Measurements from ENCODE around the gene YBEY. TPM values are rescaled to one million over a fixed set of nuclear protein-coding genes. Genes with fewer than 3 reads are reported as not detected.

YBEY gene
- total RNA-seq, 3 donors from 2014 or later = 10.5 to 20.8 (median 17.1) TPM

DNA sequence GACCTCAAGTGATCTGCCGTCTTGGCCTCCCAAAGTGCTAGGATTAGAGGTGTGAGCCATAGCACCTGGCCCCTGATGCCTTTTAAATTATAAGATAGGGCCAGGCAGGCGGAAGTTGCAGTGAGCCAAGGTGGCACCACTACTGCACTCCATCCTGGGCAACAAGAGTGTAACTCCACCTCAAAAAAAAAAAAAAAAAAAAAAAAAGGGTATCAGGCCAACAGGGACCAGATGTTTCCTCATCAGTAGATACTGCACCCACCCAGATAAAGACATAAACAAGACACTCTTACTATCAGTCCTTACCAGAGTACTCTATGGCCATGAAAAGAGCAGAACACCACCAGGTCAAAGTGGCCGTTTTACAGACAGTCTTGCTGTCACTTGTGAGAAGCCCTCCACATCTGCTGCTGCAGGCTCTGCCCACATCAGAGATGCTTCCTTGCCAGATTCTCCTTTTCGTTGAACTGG, 34.2 kb downstream of the YBEY start:
- intact Hi-C loops (cut with DNase I, micrococcal nuclease) = no loop called here
- Histone ChIP-seq H3K4me1 (ENCODE audit: low read depth) (peaks cover 17% of the 10 kb centered on the region), H3K4me3 (no peak overlapping the region), H3K36me3 (ENCODE audit: low read depth) (no peaks in the 10 kb centered on the region), H3K9me3 (no peaks in the 10 kb centered on the region)
- no peak for TF ChIP-seq CTCF (IDR thresholded peaks at IDR 0.05)
- DNase-seq = no peak
- no peak for ATAC-seq

DNA sequence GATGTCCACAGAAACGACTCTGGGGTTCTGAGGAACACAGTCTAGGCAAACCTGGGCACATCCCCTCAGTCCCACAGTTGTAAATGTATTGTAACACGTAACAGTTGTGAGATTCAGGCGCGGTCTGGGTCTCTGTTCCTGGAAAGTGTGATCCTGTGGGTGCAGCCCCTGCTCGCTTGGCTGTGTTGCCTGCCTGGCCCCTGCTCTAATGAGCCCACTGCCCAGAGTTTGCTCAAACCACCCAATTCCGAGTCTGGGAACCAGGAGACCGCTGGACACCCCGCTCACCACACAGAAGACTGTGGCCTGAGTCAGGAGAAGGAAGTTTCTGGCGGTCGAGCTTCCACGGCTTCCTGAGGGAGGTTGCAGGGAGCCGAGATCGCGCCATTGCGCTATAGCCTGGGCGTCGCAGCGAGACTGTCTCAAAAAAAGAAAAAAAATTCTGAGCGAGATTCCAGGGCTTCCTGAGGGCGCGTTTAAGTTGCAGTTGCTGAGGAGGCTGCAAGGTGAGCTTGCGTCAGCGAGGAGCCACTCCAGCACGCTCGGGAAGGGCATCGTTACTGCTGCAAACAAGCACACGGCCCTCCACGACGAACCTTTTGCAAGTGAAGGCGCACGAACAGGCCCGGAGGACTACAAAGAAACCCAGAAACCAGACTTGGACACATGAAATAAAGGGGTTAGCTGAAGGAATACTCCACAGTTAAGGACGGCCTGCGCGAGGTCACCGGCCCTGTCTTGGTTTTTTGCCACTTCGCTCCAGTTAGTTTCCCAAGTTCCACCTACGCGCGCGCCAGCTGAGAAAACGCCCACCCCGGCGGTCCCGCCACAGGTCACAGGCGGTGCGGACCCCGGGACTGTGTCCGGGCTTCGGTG, 36.4 kb downstream of the YBEY start:
- peak; percentile 27 to 59 (median 56) for DNase-seq
- intact Hi-C loops (cut with DNase I, micrococcal nuclease) = no loop called here

DNA sequence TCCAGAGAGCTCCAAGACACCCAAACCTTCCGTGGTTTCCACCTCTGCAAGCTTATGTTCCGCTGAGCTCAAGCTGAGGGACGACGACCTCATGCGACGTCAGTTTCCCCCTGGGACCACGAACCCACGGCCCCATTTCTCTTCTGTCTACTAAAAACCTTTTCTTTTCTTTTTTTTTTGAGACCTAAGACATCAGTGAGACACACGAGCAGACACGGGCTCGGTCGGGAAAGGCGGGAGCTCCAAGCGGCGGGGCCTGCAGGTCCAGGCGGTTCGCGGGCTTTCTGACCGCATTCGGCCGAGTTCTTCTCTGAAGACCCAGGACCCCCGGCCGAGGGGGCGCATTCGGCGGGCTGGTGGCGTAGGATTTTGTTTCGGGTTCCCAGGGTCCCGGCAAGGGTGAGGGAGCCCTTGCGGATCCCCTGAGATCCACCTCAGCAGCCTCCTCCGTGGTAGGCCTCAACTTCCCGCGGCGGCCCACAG, 37.1 kb downstream of the YBEY start:
- DNase-seq = peak in 1 of 3 donors; percentile 44
- peaks cover 24% of the 10 kb centered on the region for H3K4me1 ChIP-seq (ENCODE audit: low read depth)
- no peak for ATAC-seq
- no peaks in the 10 kb centered on the region for H3K9me3 ChIP-seq
- H3K36me3 ChIP-seq (ENCODE audit: low read depth) = no peaks in the 10 kb centered on the region
- intact Hi-C loops (cut with DNase I, micrococcal nuclease) = no loop called here
- TF ChIP-seq CTCF (IDR thresholded peaks at IDR 0.05) = no peak
- peak overlapping the region; percentile 88 for H3K4me3 ChIP-seq

More for the DNA sequence above, 36.4 kb downstream of the YBEY start:
- peaks cover 26% of the 10 kb centered on the region for H3K4me1 ChIP-seq (ENCODE audit: low read depth)
- peak overlapping the region; percentile 88 for H3K4me3 ChIP-seq
- no peak for ATAC-seq
- H3K36me3 ChIP-seq (ENCODE audit: low read depth) = no peaks in the 10 kb centered on the region
- no peak for TF ChIP-seq CTCF (IDR thresholded peaks at IDR 0.05)
- no peaks in the 10 kb centered on the region for H3K9me3 ChIP-seq

DNA sequence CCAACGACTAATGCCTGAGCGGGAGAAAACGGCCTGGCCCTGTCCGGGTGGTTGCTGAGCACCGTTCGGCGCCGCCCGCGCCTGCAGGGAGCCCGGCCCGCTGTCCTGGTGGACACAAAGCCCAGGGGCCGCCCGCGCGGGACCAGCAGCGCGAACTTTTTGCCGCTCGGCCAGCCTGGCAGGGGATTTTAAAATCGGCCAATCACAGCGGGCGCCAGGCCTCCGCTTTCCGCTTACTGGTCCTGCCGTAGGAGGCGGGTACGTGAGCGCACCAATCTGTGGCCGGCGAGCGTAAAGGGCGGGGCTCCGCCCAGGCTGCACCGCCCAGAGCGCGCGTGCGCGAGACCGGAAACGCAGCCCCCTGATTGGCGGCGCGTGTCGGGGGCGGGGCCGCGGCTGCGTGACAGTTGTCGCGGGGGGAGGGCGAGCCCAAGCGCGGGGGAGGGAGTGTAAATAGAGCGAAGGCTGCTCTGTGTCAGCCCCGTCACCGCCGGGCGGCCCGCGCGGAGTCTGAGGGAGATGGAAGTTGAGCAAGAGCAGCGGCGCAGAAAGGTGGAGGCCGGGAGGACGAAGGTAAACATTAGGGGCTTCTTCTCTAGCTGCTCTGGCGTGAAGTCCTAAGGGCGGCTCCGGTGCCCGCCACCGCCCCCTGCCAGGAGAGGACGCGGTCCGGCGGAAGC, 37.7 kb downstream of the YBEY start, which contains the start of the genes C21orf58 and PCNT:
Gene C21orf58 (minus strand): TSS at position 161 of the 680 bp plus-strand sequence. CDS start 1,132 bp downstream, outside the sequence.
Gene PCNT (plus strand): TSS at position 447 of the 680 bp plus-strand sequence. CDS start 73 bp downstream, at position 520.
- DNase-seq (peak; percentile 97 to 99 (median 99)), ATAC-seq (peak; percentile 91)
- Histone ChIP-seq H3K4me3 (peak within 1 kb of the TSS; percentile 88), H3K4me1 (ENCODE audit: low read depth) (peaks cover 21% of the 10 kb centered on the region), H3K9me3 (no peaks in the 10 kb centered on the region), H3K36me3 (ENCODE audit: low read depth) (no peaks in the 10 kb centered on the region)
- intact Hi-C loops (cut with DNase I, micrococcal nuclease) = no loop called here
- no peak for TF ChIP-seq CTCF (IDR thresholded peaks at IDR 0.05)

GRCh38 chr21:46324390-46325072, 38.4 kb downstream of the YBEY start:
- no peaks in the 10 kb centered on the region for H3K9me3 ChIP-seq
- H3K36me3 ChIP-seq (ENCODE audit: low read depth) = no peaks in the 10 kb centered on the region
- intact Hi-C loops (cut with DNase I, micrococcal nuclease) = no loop called here
- peaks cover 21% of the 10 kb centered on the region for H3K4me1 ChIP-seq (ENCODE audit: low read depth)
- peak overlapping the region; percentile 88 for H3K4me3 ChIP-seq
- ATAC-seq (peak; percentile 88), DNase-seq (peak; percentile 91 to 93 (median 92))
- TF ChIP-seq CTCF (IDR thresholded peaks at IDR 0.05) = no peak

Data from mucosa of descending colon (tissue), 3 donors.